GM21825 (cell line): ENCODE data around the gene PLEKHA7.
A peak's percentile ranks its signal among the peaks of the same experiment; 100 is the strongest.

Experiments
- ATAC-seq: cut with Tn5 transposase; IDR thresholded peaks from one replicate; pipeline ENCODE4 v1.9.1; 2021; ENCODE audit warnings: mild to moderate bottlenecking, moderate library complexity; ENCODE audit not compliant: unreplicated experiment

The PLEKHA7 gene

DNA sequence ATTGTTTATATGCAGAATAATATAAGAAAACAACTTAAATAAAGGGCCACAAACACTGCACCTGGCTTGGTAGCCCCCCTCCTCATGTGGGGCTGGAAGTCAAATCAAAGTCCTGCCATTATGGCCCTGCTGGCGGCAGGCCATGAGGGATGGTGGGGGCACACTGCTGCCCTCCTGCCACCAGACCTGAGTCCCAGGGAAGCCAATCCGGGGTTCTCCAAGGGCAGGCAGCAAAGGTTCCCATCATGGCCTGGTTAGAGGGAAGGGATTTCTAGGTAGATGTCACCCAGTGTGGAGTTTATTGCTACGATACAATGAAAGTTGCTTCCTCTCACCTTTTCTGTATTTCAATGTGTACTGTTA is 236.6 kb downstream of the PLEKHA7 start:
- ATAC-seq: no peak

DNA sequence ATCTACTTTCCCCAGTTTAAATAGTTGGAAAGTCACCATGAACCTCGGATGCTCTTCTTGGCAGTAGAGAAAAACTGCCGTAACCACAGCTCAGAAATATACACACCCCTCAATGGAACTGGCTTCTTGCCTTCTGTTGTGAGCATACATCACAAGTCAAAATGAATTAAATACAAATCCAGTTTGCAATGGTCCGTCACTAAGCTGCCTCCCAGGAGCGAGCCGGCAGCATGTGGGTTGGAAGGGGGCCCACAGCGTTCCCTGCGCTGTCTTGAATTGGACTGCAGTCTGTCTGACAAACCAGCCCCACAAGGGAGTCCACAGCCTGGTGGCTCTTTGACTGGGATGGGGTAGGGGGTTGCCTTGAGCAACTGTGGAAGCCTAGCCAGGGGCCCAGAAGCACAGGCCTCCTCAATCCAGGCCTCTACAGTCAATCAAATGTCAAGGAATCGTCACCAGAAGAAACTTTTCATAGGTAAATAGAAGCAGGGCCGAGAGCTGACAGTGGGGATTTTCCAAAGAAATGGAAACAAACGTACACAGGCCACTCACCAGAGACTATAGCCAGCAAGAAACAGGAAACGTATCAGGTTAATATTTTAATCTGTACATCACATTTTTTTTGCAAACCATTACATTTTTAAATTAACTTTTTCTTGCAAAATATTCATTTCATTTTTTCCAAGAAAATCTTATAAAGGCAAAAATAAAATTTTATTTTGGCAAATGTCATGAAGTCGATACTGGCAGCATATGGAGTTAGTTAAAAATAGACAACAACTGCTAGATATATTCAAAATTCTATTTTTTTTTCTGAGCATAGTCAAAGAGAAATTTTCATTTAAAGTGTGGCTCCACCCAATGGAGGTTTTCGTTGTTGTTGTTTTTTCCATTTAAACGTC is 237.3 kb downstream of the PLEKHA7 start:
- no peak for ATAC-seq

DNA sequence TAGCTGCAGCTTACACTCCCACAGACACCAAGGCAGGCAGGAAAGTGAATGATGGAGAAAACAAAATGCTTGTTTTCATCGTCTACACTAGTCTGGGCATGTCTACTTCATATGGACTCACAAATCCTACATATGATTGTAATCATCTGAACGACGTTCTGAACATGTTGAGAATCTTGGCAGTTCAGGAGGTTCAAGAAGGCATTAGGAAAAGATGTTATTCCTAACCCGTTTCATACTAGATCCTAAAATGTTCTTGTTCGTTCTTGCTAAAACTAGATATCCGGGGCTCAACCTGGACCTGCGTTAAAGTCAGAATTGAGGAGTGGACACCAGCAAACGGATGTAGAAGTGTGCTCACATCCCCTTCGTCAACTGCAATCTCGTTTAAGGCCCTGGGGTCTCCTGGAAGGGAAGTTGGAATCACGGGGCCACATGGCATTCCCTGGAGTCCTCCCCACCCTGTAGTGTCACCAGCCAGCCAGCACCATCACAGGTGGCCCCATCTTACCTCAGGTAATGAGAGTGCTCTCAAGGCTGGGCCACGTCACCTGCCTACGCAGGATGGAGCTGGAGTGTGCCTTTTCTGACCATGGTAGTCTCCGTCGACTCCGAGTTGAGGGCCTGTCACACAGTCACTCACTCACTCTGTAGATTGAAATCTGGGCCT is 238.5 kb downstream of the PLEKHA7 start:
- no peak for ATAC-seq

DNA sequence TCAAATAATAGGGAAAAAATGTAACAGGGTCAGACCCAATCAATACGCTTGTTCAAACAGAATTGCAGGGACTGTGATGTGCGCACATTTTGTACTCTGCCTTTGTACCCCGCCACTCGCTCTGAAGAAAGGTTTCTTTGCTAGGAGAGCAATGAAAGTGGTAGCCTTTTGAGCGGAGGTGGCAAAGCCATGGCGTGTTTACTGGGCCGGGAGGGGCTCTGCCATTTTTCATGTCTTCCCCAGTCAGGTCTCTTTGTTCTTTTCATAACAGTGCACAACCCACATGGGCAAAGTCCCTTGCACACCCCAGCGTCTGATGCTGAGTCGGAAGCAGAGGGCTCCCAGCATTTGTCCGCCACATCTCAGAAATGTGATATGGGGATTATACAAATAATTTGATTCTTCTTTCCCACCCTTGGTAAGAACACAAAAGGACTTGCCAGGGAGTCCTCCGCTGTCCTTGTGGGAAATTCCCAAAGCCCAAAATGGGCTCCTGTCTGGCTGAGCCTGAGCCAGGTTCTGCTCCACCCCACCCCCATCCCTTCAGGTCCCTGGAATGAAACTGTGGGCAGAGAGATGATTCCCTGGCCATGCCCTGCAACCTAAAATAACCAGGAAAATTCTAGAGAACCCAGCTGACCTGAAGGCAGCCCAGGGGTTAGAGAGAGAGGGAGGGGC is 239.1 kb downstream of the PLEKHA7 start:
- ATAC-seq: no peak

DNA sequence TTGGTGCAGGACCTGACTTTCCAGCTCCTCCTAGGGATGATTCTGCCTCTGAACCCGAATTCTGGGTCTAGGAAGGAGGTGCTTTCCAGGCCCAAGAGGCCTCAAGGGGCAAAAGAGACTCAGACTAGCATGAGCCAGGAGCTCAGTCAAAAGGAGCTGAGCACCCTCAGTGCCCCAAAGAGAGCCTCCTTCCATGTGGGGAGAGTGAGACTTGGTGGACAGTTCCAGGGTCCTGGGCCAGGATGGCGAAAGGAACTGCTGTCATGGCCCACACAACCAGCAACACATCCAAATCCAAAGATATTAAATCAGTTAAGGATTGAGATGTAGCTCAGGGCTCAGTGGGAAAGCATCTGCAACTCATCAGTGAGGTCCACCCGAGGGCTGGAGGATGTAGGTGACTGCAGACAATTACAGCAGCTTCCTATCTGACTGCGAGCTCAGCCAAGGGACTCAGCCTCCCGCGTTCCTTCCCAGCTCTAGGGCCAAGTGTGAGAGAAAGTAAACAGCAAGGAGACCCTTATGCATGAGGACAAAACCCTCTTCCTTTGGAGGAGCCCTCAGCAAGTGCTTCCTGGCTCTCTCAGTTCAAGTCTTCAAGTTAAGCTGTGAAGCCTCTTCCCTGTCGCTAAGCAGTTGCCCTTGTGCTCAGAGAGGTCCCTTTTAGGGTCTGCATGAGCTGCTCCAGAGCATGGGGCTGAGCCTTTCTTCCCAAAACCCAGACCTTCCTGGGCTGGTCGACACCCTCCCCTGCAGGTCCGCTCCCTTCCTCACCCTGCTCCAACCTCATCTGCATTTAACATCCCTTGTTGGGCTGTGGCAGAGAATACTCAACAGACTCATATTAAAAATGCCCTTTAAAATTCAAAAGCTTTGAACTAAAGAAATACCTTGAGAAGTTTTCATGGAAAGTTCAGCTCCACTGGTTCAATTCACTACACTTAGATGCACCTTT is 240.0 kb downstream of the PLEKHA7 start:
- ATAC-seq: no peak

DNA sequence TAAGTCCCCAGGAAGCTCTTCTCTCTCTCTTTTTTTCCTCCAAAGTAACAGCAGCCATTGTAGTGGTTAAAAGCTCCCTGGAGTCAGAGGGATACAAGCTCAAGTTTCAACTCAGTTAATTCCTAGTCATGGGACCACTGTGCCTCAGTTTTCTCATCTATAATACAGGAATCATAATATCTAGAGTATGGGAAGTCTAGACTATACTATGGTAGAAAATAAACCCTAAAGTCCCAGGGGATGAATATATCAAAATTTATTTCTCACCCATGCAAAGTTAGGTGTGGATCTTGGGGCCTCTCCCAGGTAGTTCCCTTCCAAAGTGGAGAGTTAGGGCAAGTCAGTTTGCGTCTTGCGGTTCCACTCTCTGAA is 242.1 kb downstream of the PLEKHA7 start:
- no peak for ATAC-seq

DNA sequence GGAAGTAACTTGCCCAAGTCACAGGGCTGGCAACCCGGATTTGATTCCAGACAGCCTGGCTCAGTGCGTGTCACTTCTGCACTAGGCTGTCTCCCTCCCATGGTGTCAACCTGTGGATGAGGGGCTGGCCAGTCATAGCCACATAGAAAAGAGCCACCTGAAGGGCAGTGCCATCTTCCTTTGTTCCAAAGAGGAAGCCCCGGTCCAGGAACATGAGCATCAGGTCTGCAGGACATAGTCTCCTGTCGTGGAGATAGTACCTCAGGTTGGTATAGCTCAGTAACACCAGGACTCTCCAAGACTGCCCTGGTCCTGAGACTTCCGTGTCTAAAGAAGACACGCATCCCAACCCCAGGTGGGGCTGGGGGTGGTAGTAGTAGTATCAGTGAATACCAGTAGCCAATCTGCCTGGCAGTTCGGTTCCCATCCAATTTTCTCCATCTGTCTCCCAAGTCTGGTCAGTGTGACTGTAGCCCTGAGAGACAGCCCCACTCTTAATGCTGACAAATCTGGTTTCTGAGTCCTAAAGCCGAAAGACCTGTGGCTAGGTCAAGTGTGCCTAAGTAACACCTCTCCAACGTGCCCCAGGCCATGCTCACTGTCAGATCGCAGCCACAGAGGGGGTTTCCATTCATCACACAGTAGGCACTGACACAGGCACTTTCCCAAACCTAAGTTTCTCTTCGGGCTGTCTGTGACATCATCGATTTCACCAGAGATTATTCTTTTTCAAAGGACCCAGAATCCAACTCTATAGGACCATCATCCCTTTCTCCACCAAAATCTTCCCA is 242.7 kb downstream of the PLEKHA7 start:
- no peak for ATAC-seq

DNA sequence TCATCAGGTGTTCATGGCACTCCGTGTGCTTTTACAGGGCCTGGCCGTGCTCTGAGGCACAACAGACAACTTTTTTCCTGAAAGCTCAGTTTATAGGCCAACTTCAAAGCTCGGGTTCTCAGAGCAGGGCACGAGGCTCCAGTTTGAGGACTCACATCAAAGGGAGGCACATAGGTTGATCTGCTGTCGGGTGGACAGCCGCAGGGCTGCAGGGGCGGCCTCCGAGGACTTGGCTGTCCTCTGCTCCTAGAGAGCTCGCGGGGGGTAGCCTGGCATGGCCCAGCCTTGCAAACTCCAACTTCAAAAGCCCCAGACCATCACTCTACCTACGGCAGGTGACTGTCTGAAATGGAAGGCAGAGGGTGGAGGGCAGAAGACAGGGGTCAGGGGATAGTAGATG is 244.2 kb downstream of the PLEKHA7 start:
- ATAC-seq: no peak

DNA sequence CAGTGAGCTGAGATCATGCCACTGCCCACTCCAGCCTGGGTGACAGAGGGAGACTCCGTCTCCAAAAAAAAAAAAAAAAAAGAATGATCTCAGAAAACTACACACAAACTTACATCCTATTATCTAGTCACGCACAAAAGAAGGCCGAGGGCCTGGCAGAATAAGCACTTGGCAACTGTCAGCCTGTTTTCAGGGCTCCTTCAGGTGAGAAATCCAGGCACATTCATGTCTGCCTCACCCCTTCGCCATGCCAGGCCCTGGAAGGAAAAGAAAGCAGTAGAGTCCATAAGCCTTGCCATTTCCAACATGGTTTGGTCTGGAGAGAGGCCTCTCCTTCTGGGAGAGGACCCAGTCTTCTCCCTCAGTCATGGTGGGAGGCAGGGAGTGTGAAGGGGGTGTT is 244.8 kb downstream of the PLEKHA7 start:
- no peak for ATAC-seq

DNA sequence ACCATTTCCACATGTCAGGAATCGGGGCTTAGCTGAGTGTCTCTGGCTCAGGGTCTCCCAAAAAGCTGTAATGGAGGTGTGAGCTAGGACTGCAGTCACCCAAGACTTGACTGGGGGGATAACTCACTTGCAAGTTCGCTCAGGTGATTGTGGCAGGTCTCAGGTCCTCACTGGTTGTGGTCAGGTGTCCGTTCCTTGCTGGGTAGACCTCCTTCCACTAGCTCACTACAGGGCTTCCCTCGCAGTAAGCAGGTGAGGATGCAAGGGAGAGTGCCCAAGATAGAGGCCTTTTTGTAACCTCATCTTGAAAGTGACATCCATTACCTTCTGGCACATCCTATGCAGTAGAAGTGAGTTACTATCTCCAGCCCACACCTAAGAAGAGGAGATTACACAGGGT is 246.3 kb downstream of the PLEKHA7 start:
- no peak for ATAC-seq

DNA sequence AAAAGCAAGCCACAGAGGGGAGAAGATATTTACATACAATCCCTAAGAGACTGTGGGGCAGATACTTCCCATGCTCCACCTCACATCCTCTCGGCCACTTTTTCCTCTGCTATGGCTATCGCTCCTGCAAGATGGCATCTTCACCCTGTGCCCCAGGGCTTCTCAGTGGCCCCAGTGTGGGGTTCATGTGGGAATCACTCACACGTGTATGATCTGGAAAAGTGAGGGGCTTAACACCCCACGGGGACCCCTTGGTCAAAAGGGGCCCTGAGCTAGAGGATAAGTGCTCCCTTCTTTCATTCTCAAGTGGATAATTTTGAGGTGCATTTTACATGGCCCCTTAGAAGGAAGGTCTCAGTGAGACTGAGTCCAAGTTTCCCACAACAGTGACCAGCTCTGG is 247.1 kb downstream of the PLEKHA7 start:
- ATAC-seq: no peak

DNA sequence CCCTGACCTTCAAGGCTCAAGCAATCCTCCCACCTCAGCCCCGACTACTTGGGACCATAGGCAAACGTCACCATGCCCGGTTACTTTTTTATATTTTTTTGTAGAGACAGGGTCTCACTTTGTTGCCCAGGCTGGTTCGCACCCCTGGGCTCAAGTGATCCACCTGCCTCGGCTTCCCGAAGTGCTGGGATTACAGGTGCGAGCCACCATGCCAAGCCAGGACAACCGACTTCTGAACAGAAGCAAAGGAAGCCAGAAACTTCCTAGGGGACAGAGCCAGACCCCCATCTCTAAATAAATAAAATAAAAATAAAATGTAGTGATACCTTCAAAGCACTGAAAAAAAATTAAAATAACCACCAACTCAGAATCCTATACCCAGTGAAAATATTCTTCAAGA is 249.3 kb downstream of the PLEKHA7 start:
- no peak for ATAC-seq

DNA sequence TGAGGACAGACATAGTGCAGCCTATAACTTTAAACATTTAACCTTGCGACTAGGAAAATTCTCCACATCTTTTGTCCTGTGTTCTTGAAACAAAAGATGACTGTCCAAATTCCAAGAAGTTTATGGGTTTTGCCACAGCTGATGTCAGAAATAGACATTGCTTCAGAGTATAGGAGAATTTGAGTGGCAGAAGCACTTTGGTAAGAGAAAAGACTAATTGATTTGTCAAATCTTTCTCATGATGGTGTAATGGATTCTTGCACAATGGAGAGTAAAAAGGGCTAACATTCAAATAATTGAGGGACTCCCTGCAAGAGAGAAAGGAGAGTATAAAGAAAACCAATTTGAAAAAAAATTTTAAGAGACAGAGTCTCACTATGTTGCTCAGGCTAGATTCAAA is 250.5 kb downstream of the PLEKHA7 start:
- ATAC-seq: no peak

DNA sequence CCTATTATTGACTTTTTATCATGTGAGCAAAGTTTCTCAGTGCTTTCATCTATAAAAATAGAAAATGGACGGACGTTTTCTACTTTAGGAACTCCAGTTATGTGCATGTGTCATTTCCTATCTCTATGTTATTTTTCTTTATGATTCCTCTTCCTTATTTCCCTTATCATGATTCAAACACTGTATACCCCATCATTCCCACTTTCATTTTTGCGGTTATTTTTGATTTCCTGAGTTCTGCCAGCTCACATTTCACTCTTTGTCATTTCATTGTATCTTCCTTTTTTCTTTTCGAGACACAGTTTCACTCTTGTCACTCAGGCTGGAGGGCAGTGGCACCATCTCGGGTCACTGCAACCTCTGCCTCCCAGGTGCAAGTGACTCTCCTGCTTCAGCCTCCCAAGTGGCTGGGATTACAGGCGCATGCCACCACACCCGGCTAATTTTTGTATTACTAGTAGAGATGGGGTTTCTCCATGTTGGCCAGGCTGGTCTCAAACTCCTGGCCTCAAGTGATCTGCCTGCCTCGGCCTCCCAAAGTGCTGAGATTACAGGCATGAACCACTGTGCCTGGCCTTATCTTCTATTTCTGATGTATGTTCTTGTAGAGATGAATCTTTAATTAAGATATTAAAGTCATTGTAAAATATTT is 254.2 kb downstream of the PLEKHA7 start:
- ATAC-seq: no peak

DNA sequence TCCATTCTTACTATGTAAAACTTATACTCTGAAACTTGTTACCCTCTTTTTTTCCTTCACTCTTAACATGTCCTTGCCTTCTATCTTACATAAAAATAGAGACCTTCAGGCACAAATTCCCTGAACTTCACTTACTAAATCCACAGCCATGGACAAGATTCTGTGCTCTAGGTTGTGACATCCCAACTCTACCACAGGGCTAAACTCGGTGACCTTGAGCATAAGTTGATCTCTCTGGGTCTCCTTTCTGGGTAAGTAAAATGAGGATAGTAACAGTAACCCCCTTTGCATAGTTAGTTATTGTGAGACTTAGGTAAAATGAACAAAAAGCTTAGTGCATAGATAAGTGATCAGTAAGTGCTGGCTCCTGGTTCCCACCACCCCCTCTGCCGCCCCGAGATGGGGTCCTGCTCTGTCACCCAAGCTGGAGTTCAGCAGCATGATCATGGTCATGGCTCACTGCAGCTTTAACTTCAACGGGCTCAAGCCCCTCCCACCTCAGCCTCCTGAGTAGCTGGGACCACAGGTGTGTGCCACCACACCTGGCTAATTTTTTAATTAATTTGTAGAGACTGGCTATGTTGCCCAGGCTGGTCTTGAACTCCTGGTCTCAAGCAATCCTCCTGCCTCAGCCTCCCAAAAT is 255.7 kb downstream of the PLEKHA7 start:
- no peak for ATAC-seq

DNA sequence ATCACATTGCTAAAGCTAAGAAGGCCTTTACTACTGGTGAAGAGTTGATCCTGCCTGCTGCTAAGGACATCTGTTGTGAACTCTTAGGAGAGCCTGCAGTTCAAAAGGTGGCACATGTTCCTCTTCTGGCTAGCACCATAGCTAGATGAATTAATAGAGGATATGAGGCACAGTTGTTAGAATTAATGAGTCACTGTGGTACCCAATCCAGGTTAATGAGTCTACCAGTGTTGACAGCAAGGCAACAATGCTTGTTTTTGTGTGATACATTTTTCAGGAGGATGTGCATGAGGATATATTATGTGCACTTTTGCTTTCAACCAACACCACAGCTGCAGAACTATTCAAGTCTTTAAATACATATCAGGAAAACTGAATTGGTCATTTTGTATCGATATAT is 263.8 kb downstream of the PLEKHA7 start:
- ATAC-seq: peak; percentile 56

DNA sequence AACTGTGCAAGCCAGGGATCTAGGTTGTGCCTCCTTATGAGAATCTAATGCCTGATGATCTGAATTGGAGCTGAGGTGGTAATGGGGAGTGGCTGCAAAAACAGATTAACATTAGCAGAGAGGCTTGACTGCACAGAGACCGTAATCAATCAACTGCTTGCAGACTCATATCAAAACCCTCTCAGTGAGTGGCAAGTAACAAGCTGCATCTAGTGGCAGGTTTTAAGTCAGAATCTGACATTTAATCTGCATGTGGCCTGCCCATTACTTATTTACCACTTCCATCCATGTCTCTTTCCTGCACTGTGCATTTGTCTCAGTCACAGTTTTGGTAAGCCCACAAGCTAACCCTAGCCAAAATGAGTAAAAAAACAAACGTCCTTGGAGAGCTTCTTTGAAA is 264.5 kb downstream of the PLEKHA7 start:
- no peak for ATAC-seq

DNA sequence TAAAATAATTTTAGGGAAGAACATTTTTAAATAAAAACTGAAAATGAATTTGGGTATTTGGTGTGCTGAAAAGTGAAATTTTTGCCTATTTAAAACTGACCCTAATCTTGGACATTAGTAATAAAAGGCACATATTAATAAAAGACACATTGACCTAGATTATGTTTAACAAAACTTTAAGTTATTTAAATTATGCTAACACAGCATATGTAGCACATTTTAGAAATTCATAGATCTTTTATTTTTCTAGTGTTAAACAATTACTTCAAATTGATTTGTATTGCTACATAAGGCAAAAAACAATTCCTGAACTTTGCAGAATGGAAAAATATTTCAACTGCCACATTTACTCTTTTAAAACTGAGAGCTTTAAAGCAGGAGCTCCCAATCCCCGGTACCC is 265.1 kb downstream of the PLEKHA7 start:
- no peak for ATAC-seq

DNA sequence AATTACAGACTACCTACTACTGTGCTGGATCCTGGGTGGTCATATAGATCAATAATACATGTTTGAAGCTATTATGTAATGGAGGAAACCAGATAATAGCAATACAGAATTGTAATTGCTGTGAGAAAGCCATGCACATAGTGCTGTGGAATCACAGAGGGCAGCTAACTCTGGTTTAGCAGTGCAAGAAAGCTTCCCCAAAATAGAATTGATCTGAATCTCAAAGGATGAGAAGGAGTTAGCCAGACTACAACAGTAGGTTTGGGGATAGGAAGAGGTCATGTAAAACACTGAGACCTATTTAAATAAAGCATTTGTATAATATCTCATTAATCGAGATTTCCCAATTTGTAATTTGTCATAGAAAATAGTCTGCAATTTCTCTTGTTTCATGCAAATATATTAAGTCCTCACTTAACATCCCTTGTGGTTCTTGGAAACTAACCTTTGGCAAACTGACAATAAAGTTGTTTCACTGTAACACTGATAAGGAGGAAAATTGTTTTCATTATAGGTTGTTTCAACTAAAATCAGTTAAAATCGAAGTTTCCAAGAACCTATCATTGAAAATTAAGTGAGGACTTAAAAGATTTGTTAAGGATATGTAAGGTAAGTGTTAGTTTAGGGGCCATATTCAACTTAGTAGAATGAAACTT is 268.1 kb downstream of the PLEKHA7 start:
- no peak for ATAC-seq
